IMR-90 (cell line): Measurements from ENCODE around the gene VTCN1. TPM values are rescaled to one million over a fixed set of nuclear protein-coding genes. Genes with fewer than 3 reads are reported as not detected.

ENCODE experiments used
- ATAC-seq: fragments of 200-7000 bp; cut with Tn5 transposase; 2 replicates; pipeline ENCODE4 v1.9.1; 2020; ENCODE audit warnings: low read depth, mild to moderate bottlenecking, moderate library complexity
- BruUV-seq: library from RNA; stranded (reverse); fragments of 400-500 nt; replicated peaks from 2 replicates; lab custom pipeline; 2021; lab: Mats Ljungman, UMichigan
- CTCF ChIA-PET: fragments of 300-600 bp; formaldehyde crosslinking; extraction: SDS; loops from one replicate; lab custom pipeline; 2021; ENCODE audit warnings: antibody characterized with exemption; lab: Yijun Ruan, JAX
- POLR2A ChIA-PET: fragments of 300-600 bp; sonication (Branson Sonifier 250); formaldehyde crosslinking; loops from one replicate; lab custom pipeline; 2022; ENCODE audit warnings: antibody characterized with exemption; ENCODE audit not compliant: unreplicated experiment; lab: Charles Lee
- DNase-seq: peaks from one replicate; pipeline ENCODE4 v3.0.0; 2013
- H2AFZ ChIP-seq: replicated peaks from 2 replicates; pipeline ENCODE3; 2013; ENCODE audit warnings: low read length, mild to moderate bottlenecking; ENCODE audit not compliant: poor library complexity
- H2AK5ac ChIP-seq: 2 replicates; pipeline ENCODE4 v1.6.1; 2013; ENCODE audit warnings: low read depth, low read length, inconsistent platforms
- H2AK9ac ChIP-seq: replicated peaks from 2 replicates; pipeline ENCODE3; 2013; ENCODE audit warnings: mild to moderate bottlenecking, low read depth, low read length, moderate library complexity; ENCODE audit not compliant: poor library complexity
- H2BK120ac ChIP-seq: 2 replicates; pipeline ENCODE4 v1.6.1; 2013; ENCODE audit warnings: low read depth, low read length, inconsistent platforms
- H2BK15ac ChIP-seq: 3 replicates; pipeline ENCODE4 v1.6.1; 2013; ENCODE audit warnings: low read depth, low read length, inconsistent platforms
- H2BK20ac ChIP-seq: 2 replicates; pipeline ENCODE4 v1.6.1; 2013; ENCODE audit warnings: low read depth, mild to moderate bottlenecking, inconsistent platforms, low read length, moderate library complexity
- H2BK5ac ChIP-seq: 2 replicates; pipeline ENCODE4 v1.6.1; 2013; ENCODE audit warnings: mild to moderate bottlenecking, low read depth, low read length, inconsistent platforms; ENCODE audit not compliant: poor library complexity, severe bottlenecking
- H3K14ac ChIP-seq: replicated peaks from 2 replicates; pipeline ENCODE4 v1.6.1; 2013; ENCODE audit warnings: low read depth, low read length, inconsistent platforms
- H3K18ac ChIP-seq: 2 replicates; pipeline ENCODE4 v1.6.1; 2013; ENCODE audit warnings: low read depth, low read length, control low read depth
- H3K23ac ChIP-seq: 2 replicates; pipeline ENCODE4 v1.6.1; 2013; ENCODE audit warnings: low read depth, low read length, inconsistent platforms
- H3K27ac ChIP-seq: 2 replicates; pipeline ENCODE4 v1.5.1; 2013; ENCODE audit warnings: mild to moderate bottlenecking, control low read depth, low read length; ENCODE audit not compliant: insufficient read depth
- H3K27me3 ChIP-seq: 2 replicates; pipeline ENCODE4 v1.6.1; 2013; ENCODE audit warnings: low read length; ENCODE audit not compliant: control insufficient read depth, insufficient read depth
- H3K36me3 ChIP-seq: 2 replicates; pipeline ENCODE4 v1.6.1; 2013; ENCODE audit warnings: low read length, mixed read lengths; ENCODE audit not compliant: control insufficient read depth, insufficient read depth
- H3K4ac ChIP-seq: 2 replicates; pipeline ENCODE4 v1.6.1; 2013; ENCODE audit warnings: low read depth, low read length, inconsistent platforms
- H3K4me1 ChIP-seq: 2 replicates; pipeline ENCODE4 v1.6.1; 2013; ENCODE audit warnings: low read length, mixed read lengths; ENCODE audit not compliant: control insufficient read depth, insufficient read depth
- H3K4me2 ChIP-seq: 2 replicates; pipeline ENCODE4 v1.6.1; 2013; ENCODE audit warnings: low read depth, mild to moderate bottlenecking, control low read depth, low read length, moderate library complexity
- H3K4me3 ChIP-seq: 2 replicates; pipeline ENCODE4 v1.5.1; 2013; ENCODE audit warnings: low read depth, mild to moderate bottlenecking, control low read depth, low read length, moderate library complexity; ENCODE audit not compliant: insufficient read depth
- H3K56ac ChIP-seq: 2 replicates; pipeline ENCODE4 v1.6.1; 2013; ENCODE audit warnings: low read length, inconsistent platforms; ENCODE audit not compliant: insufficient read depth; ENCODE audit errors: extremely low read depth
- H3K79me1 ChIP-seq, 2 experiments: 2 replicates each; pipeline ENCODE4 v1.6.1; 2013; ENCODE audit warnings: low read length in 2 of 2, inconsistent platforms in 1 of 2, low read depth in 1 of 2
- H3K9ac ChIP-seq: 2 replicates; pipeline ENCODE4 v1.6.1; 2013; ENCODE audit warnings: low read depth, low read length, control low read depth
- H3K9me1 ChIP-seq: 2 replicates; pipeline ENCODE4 v1.6.1; 2013; ENCODE audit warnings: low read length, inconsistent platforms; ENCODE audit not compliant: insufficient read depth
- H3K9me3 ChIP-seq: 2 replicates; pipeline ENCODE4 v1.6.1; 2013; ENCODE audit warnings: low read length; ENCODE audit not compliant: control insufficient read depth, insufficient read depth
- H4K20me1 ChIP-seq: 2 replicates; pipeline ENCODE4 v1.6.1; 2013; ENCODE audit warnings: low read length, inconsistent platforms; ENCODE audit not compliant: insufficient read depth
- H4K5ac ChIP-seq: 2 replicates; pipeline ENCODE4 v1.6.1; 2013; ENCODE audit warnings: mild to moderate bottlenecking, low read depth, low read length, control low read depth
- H4K8ac ChIP-seq, 2 experiments: 2 replicates each; pipeline ENCODE4 v1.6.1; 2013; ENCODE audit warnings: low read depth in 2 of 2, low read length in 2 of 2, control low read depth in 1 of 2, inconsistent platforms in 1 of 2
- H4K91ac ChIP-seq: 2 replicates; pipeline ENCODE4 v1.6.1; 2013; ENCODE audit warnings: low read depth, low read length, inconsistent platforms; ENCODE audit not compliant: insufficient read depth
- BHLHE40 ChIP-seq: fragments of 150-350 bp; IDR thresholded peaks from 2 replicates; pipeline ENCODE4 v1.6.1; 2016; ENCODE audit warnings: mild to moderate bottlenecking, low read depth, low read length
- CEBPB ChIP-seq: IDR thresholded peaks from 2 replicates; pipeline ENCODE4 v1.6.1; 2012; ENCODE audit warnings: low read depth, low read length, improper control_type of control experiment
- FOS ChIP-seq: fragments of 150-350 bp; IDR thresholded peaks from 2 replicates; pipeline ENCODE4 v1.6.1; 2016; ENCODE audit warnings: low read depth, low read length
- MAFK ChIP-seq: IDR thresholded peaks from 2 replicates; pipeline ENCODE4 v1.6.1; 2012; ENCODE audit warnings: low read depth, low read length, improper control_type of control experiment
- MXI1 ChIP-seq: IDR thresholded peaks from 2 replicates; pipeline ENCODE4 v1.6.1; 2012; ENCODE audit warnings: low read depth, mild to moderate bottlenecking, low read length, moderate library complexity, borderline replicate concordance
- POLR2A ChIP-seq: IDR thresholded peaks from 2 replicates; pipeline ENCODE4 v1.6.1; 2012; ENCODE audit warnings: mild to moderate bottlenecking, low read depth, low read length
- RAD21 ChIP-seq: IDR thresholded peaks from 2 replicates; pipeline ENCODE4 v1.6.1; 2012; ENCODE audit warnings: low read length, improper control_type of control experiment
- RCOR1 ChIP-seq: IDR thresholded peaks from 2 replicates; pipeline ENCODE4 v1.6.1; 2012; ENCODE audit warnings: mild to moderate bottlenecking, low read length, improper control_type of control experiment; ENCODE audit not compliant: insufficient replicate concordance
- RFX5 ChIP-seq: IDR thresholded peaks from 2 replicates; pipeline ENCODE4 v1.8.0; 2012; ENCODE audit warnings: low read depth, mild to moderate bottlenecking, low read length, moderate library complexity
- WGBS, 2 experiments: methylation state at CpG; one replicate each; pipeline versions ENCODE4 v1.1.5 to v1.1.7; 2013; ENCODE audit warnings: missing lambda C conversion rate in 2 of 2; ENCODE audit not compliant: insufficient read length in 1 of 2; ENCODE audit errors: extremely low coverage in 2 of 2; 5-methylcytosine and 5-hydroxymethylcytosine counted together
- dilution Hi-C: fragments of 300-500 bp; cut with HindIII; formaldehyde crosslinking; loops from one replicate; pipeline ENCODE4 v1.14.3; 2018; ENCODE audit warnings: low sequenced_read_pairs; ENCODE audit not compliant: unreplicated experiment
- in situ Hi-C: fragments of 300-500 bp; cut with MboI; formaldehyde crosslinking; loops from 3 replicates; pipeline ENCODE4 v1.14.3; 2019; ENCODE audit warnings: low sequenced_read_pairs, inconsistent platforms, mixed read lengths
- intact Hi-C: fragments of 100-400 bp; cut with micrococcal nuclease; formaldehyde crosslinking; loops from 2 replicates; pipeline ENCODE4 v1.10.0; 2022
- polyA plus RNA-seq, 3 experiments: library from polyadenylated mRNA; depleted of rRNA; stranded (reverse); fragments of >200 nt; gene quantifications; 2 replicates each; pipeline ENCODE4 v1.2.3, GENCODE V29; 2012; ENCODE audit warnings: low replicate concordance in 1 of 3
- total RNA-seq: library from RNA; depleted of rRNA; stranded (reverse); fragments of >200 nt; gene quantifications from 2 replicates; pipeline ENCODE4 v1.2.3, GENCODE V29; 2012
- TF ChIP-seq, protein P1 (sequence below): conservative IDR thresholded peaks from 2 replicates; pipeline ENCODE4 v1.5.1; 2012; ENCODE audit warnings: mild to moderate bottlenecking, low read depth, low read length, improper control_type of control experiment

The VTCN1 gene
- total and polyA plus RNA-seq, 2 of the 4 experiments (the other 2 are of a cell fraction): not detected

DNA sequence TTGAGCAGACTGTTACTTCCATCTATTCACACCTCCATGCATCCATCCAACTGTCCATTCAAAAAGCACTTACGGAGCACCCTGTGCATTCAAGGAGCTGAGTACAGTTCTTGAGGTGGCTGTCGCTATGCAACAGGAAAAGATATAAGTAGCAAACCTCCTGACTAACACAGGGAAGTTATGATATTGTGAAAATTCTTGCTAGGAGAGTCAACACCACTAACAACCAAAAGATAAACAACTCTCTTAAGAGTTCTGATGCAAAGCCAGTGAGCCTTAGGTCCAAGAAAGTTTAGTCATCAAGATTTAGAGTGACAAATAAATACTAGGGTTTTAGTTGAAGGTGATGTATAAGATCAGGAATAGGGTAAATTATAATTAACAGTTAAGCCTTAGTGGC is 44.7 kb downstream of the VTCN1 start:
- Histone ChIP-seq H3K9me3 (peaks cover 2% of the 10 kb centered on the region; the same call in 1 of the 2 replicates), H4K20me1 (no peaks in the 10 kb centered on the region), H2AK9ac (no peak overlapping the region), H3K23ac (no peak overlapping the region), H3K27ac (no peak overlapping the region), H3K27me3 (no peaks in the 10 kb centered on the region), H3K14ac (no peak overlapping the region), H3K18ac (no peak overlapping the region), H2BK20ac (0 out of 2 replicates have a peak overlapping the region, but pooled peaks have one; percentile 46), H2AK5ac (no peak overlapping the region), H3K56ac (no peak overlapping the region), H3K4ac (no peak overlapping the region), H3K9ac (no peak overlapping the region), H3K4me2 (no peak overlapping the region), H3K4me3 (no peak overlapping the region), H2BK15ac (no peak overlapping the region), H2AFZ (no peak overlapping the region), H3K4me1 (peaks cover 3% of the 10 kb centered on the region; the same call in 1 of the 2 replicates), H4K5ac (no peak overlapping the region), H3K9me1 (no peaks in the 10 kb centered on the region), H3K79me1 (no peaks in the 10 kb centered on the region), H2BK120ac (no peak overlapping the region), H2BK5ac (no peak overlapping the region), H3K36me3 (no peaks in the 10 kb centered on the region), H4K91ac (no peak overlapping the region), H4K8ac (no peak overlapping the region)
- intact Hi-C loops: no loop called here
- DNase-seq: peak; percentile 95
- TF ChIP-seq RAD21 (no peak), MAFK (no peak), BHLHE40 (no peak), FOS (peak; percentile 81), RCOR1 (no peak), MXI1 (0 out of 2 replicates have a peak, but pooled peaks have one; percentile 20), CEBPB (peak; percentile 77), RFX5 (no peak), POLR2A (no peak)
- TF ChIP-seq, protein P1, sequence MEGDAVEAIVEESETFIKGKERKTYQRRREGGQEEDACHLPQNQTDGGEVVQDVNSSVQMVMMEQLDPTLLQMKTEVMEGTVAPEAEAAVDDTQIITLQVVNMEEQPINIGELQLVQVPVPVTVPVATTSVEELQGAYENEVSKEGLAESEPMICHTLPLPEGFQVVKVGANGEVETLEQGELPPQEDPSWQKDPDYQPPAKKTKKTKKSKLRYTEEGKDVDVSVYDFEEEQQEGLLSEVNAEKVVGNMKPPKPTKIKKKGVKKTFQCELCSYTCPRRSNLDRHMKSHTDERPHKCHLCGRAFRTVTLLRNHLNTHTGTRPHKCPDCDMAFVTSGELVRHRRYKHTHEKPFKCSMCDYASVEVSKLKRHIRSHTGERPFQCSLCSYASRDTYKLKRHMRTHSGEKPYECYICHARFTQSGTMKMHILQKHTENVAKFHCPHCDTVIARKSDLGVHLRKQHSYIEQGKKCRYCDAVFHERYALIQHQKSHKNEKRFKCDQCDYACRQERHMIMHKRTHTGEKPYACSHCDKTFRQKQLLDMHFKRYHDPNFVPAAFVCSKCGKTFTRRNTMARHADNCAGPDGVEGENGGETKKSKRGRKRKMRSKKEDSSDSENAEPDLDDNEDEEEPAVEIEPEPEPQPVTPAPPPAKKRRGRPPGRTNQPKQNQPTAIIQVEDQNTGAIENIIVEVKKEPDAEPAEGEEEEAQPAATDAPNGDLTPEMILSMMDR: no peak
- ChIA-PET POLR2A (interaction anchor here (0.5 kb wide), 1 partner anchor 109 kb away, joined by 3 read pairs; no protein-coding TSS in a partner anchor), CTCF (interaction anchor here (0.6 kb wide), 1 partner anchor 8 kb away, joined by 3 read pairs; no protein-coding TSS in a partner anchor)
- in situ Hi-C loops: no loop called here
- dilution Hi-C loops: no loop called here
- ATAC-seq: peak; percentile 92
- no CpG with 5 or more reads among the region's 2 CpGs for WGBS, 2 experiments
- no TSS peak for BruUV-seq
